Neural progenitor cell (in vitro differentiated cells): Measurements from ENCODE around the gene CTTNBP2NL.
"Not testable (repeated sequence)": the region's sequence is repeated elsewhere in the genome, so short reads cannot be mapped to it uniquely, and the experiment has no call there.

Source experiments
- CTCF ChIP-seq: fragments of 200-600 bp; sonication (generic); IDR thresholded peaks from 2 replicates; pipeline ENCODE4 v1.5.1; 2017; ENCODE audit warnings: antibody characterized with exemption, mild to moderate bottlenecking
- EZH2 ChIP-seq: fragments of 200-600 bp; sonication (generic); IDR thresholded peaks from 2 replicates; pipeline ENCODE4 v1.6.1; 2017; ENCODE audit warnings: antibody characterized with exemption, mild to moderate bottlenecking, moderate library complexity
- EZH2phosphoT487 ChIP-seq: fragments of 200-600 bp; sonication (generic); IDR thresholded peaks from 2 replicates; pipeline ENCODE4 v1.6.1; 2017; ENCODE audit warnings: antibody characterized with exemption

GRCh38 chr1:112400706-112401105, 4.7 kb downstream of the CTTNBP2NL start:
- not testable (repeated sequence) for TF ChIP-seq CTCF, EZH2, EZH2phosphoT487
